Keratinocyte (primary cell): Measurements from ENCODE around the gene MED16. TPM values are rescaled to one million over a fixed set of nuclear protein-coding genes. Genes with fewer than 3 reads are reported as not detected.

Source experiments
- DNase-seq: peaks from one replicate; pipeline ENCODE4 v3.0.0-alpha.2; 2011; ENCODE audit warnings: low read depth, missing footprints, low spot score
- FAIRE-seq: peaks from 2 replicates; lab custom pipeline; 2011; peaks lifted over from hg19 to GRCh38; lab: Jason Lieb, UNC
- H2AFZ ChIP-seq: 2 replicates; pipeline ENCODE4 v1.6.0; 2012; ENCODE audit warnings: low read length, control low read depth, inconsistent platforms; ENCODE audit not compliant: control insufficient read depth
- H3K27ac ChIP-seq: 2 replicates; pipeline ENCODE4 v1.5.1; 2011; ENCODE audit warnings: low read length; ENCODE audit not compliant: control insufficient read depth, insufficient read depth
- H3K27me3 ChIP-seq: 3 replicates; pipeline ENCODE4 v1.6.0; 2011; ENCODE audit warnings: low read length; ENCODE audit not compliant: control insufficient read depth, insufficient read depth; ENCODE audit errors: extremely low read depth
- H3K36me3 ChIP-seq, 2 experiments: 2 replicates in 1 of 2; 3 replicates in 1 of 2; pipeline ENCODE4 v1.5.1; 2011; ENCODE audit warnings: low read length in 2 of 2, mild to moderate bottlenecking in 1 of 2; ENCODE audit not compliant: control insufficient read depth in 2 of 2, insufficient read depth in 2 of 2; ENCODE audit errors: extremely low read depth in 1 of 2
- H3K4me1 ChIP-seq: 3 replicates; pipeline ENCODE4 v1.5.1; 2011; ENCODE audit warnings: low read length; ENCODE audit not compliant: control insufficient read depth, insufficient read depth; ENCODE audit errors: extremely low read depth
- H3K4me2 ChIP-seq: 3 replicates; pipeline ENCODE4 v1.6.0; 2011; ENCODE audit warnings: low read depth, low read length; ENCODE audit not compliant: control insufficient read depth, insufficient read depth; ENCODE audit errors: extremely low read depth
- H3K4me3 ChIP-seq, 3 experiments: fragments of 200-600 bp in 1 of 3; sonication (generic) in 1 of 3; 2 replicates in 2 of 3; 3 replicates in 1 of 3; pipeline ENCODE4 v1.5.1; 2011 to 2016; ENCODE audit warnings: low read length in 3 of 3, mild to moderate bottlenecking in 3 of 3, control low read depth in 2 of 3, inconsistent platforms in 1 of 3, low read depth in 1 of 3, mixed read lengths in 1 of 3, mixed run types in 1 of 3, moderate library complexity in 1 of 3; ENCODE audit not compliant: control insufficient read depth in 2 of 3, insufficient read depth in 2 of 3; ENCODE audit errors: extremely low read depth in 1 of 3
- H3K79me2 ChIP-seq: 2 replicates; pipeline ENCODE4 v1.6.0; 2012; ENCODE audit warnings: low read length; ENCODE audit not compliant: control insufficient read depth, insufficient read depth
- H3K9ac ChIP-seq: 3 replicates; pipeline ENCODE4 v1.6.0; 2011; ENCODE audit warnings: low read length; ENCODE audit not compliant: control insufficient read depth, insufficient read depth; ENCODE audit errors: extremely low read depth
- H3K9me1 ChIP-seq: 3 replicates; pipeline ENCODE4 v1.6.0; 2011; ENCODE audit warnings: low read length; ENCODE audit not compliant: control insufficient read depth, insufficient read depth; ENCODE audit errors: extremely low read depth
- H3K9me3 ChIP-seq: 2 replicates; pipeline ENCODE4 v1.5.1; 2012; ENCODE audit warnings: low read depth, low read length; ENCODE audit not compliant: control insufficient read depth
- H4K20me1 ChIP-seq: 3 replicates; pipeline ENCODE4 v1.6.0; 2011; ENCODE audit warnings: low read length; ENCODE audit not compliant: control insufficient read depth, insufficient read depth; ENCODE audit errors: extremely low read depth
- CTCF ChIP-seq, 3 experiments: IDR thresholded peaks in 1 of 3; conservative IDR thresholded peaks in 1 of 3; optimal IDR thresholded peaks in 1 of 3; 2 replicates in 2 of 3; 3 replicates in 1 of 3; pipeline versions ENCODE3 to v1.5.1; 2011; ENCODE audit warnings: low read length in 3 of 3, mild to moderate bottlenecking in 3 of 3, moderate library complexity in 2 of 3, control low read depth in 1 of 3, inconsistent platforms in 1 of 3; ENCODE audit not compliant: insufficient read depth in 2 of 3; ENCODE audit errors: extremely low read depth in 1 of 3
- EZH2 ChIP-seq: IDR thresholded peaks from one replicate; pipeline ENCODE4 v1.6.1; 2012; ENCODE audit warnings: inconsistent platforms, mild to moderate bottlenecking, low read length, moderate library complexity
- dilution Hi-C: fragments of 300-500 bp; cut with MboI; formaldehyde crosslinking; loops from one replicate; pipeline ENCODE4 v1.7.0; 2020; ENCODE audit warnings: low sequenced_read_pairs; ENCODE audit not compliant: extremely low pct_ligation_motif_present
- polyA plus RNA-seq, 5 experiments: library from polyadenylated mRNA; depleted of rRNA in 3 of 5; stranded (reverse) in 3 of 5; stranded (forward) in 1 of 5; unstranded in 1 of 5; fragments of >200 nt; gene quantifications; 1 replicate in 1 of 5; 2 replicates in 3 of 5; 3 replicates in 1 of 5; pipeline versions ENCODE4 v1.2.1 to v1.2.3, GENCODE V29; 2011 to 2012; ENCODE audit warnings: missing spikeins in 2 of 5, low read depth in 1 of 5, low replicate concordance in 1 of 5

The MED16 gene
- polyA plus RNA-seq, 1 donor (not counting 4 experiments of a cell fraction or from before 2014, with no cell fraction given) = 9.7 TPM

GRCh38 chr19:929891-930258 lies 36.9 kb upstream of the MED16 start:
- Histone ChIP-seq H4K20me1 (no peaks in the 10 kb centered on the region), H3K4me1 (peaks cover 2% of the 10 kb centered on the region), H3K27me3 (no peaks in the 10 kb centered on the region), H3K4me3 (no peak overlapping the region), H3K9ac (no peak overlapping the region), H3K9me3 (no peaks in the 10 kb centered on the region), H3K9me1 (no peaks in the 10 kb centered on the region), H2AFZ (no peak overlapping the region), H3K79me2 (no peaks in the 10 kb centered on the region), H3K4me2 (no peak overlapping the region), H3K36me3 (peaks cover 0 to 4% of the 10 kb centered on the region in 2 experiments), H3K27ac (no peak overlapping the region)
- DNase-seq (no peak), FAIRE-seq (no peak)
- dilution Hi-C loops = no loop called here
- no peak for TF ChIP-seq EZH2
- no peak for TF ChIP-seq CTCF (optimal IDR thresholded peaks at IDR 0.05 in 1 of 3, IDR thresholded peaks at IDR 0.05 in 1 of 3, conservative IDR thresholded peaks at IDR 0.05 in 1 of 3; ENCODE audit: extremely low read depth in 1 of 3, insufficient read depth in 2 of 3, low read length in 3 of 3)

GRCh38 chr19:929203-929890 lies 36.4 kb upstream of the MED16 start:
- no peak for FAIRE-seq
- H3K36me3 ChIP-seq = peaks cover 0 to 4% of the 10 kb centered on the region in 2 experiments
- no peak overlapping the region for H3K4me2 ChIP-seq
- H3K27ac ChIP-seq = no peak overlapping the region
- no peaks in the 10 kb centered on the region for H3K79me2 ChIP-seq
- peaks cover 5% of the 10 kb centered on the region for H3K4me1 ChIP-seq
- H2AFZ ChIP-seq = no peak overlapping the region
- DNase-seq = no peak
- no peak overlapping the region for H3K4me3 ChIP-seq
- no peaks in the 10 kb centered on the region for H3K9me3 ChIP-seq
- dilution Hi-C loops = no loop called here
- H3K27me3 ChIP-seq = no peaks in the 10 kb centered on the region
- TF ChIP-seq CTCF (optimal IDR thresholded peaks at IDR 0.05 in 1 of 3, IDR thresholded peaks at IDR 0.05 in 1 of 3, conservative IDR thresholded peaks at IDR 0.05 in 1 of 3; ENCODE audit: extremely low read depth in 1 of 3, insufficient read depth in 2 of 3, low read length in 3 of 3) (no peak), EZH2 (no peak)
- no peak overlapping the region for H3K9ac ChIP-seq
- no peaks in the 10 kb centered on the region for H4K20me1 ChIP-seq
- H3K9me1 ChIP-seq = no peaks in the 10 kb centered on the region
